H1 (cell line): Measurements from ENCODE around the gene ECEL1. TPM values are rescaled to one million over a fixed set of nuclear protein-coding genes. Genes with fewer than 3 reads are reported as not detected.

Source experiments
- CTCF ChIA-PET: fragments of 300-600 bp; sonication (Branson Sonifier 250); formaldehyde crosslinking; loops from one replicate; lab custom pipeline; 2021; ENCODE audit not compliant: partially characterized antibody; lab: Charles Lee
- POLR2A ChIA-PET: fragments of 300-600 bp; sonication (Branson Sonifier 250); formaldehyde crosslinking; loops from one replicate; lab custom pipeline; 2021; ENCODE audit warnings: inconsistent platforms; ENCODE audit not compliant: partially characterized antibody; lab: Charles Lee
- DNase-seq, 2 experiments: peaks; one replicate each; pipeline versions ENCODE4 v3.0.0 to v3.0.0-alpha.2; 2010 to 2022; ENCODE audit warnings: low spot score in 2 of 2, low read depth in 1 of 2, mixed read lengths in 1 of 2
- FAIRE-seq: peaks from 2 replicates; lab custom pipeline; 2011; peaks lifted over from hg19 to GRCh38; lab: Jason Lieb, UNC
- H2AFZ ChIP-seq: 2 replicates; pipeline ENCODE4 v1.8.1; 2012; ENCODE audit warnings: low read length, inconsistent platforms
- H2AK5ac ChIP-seq: 2 replicates; pipeline ENCODE4 v1.6.1; 2013; ENCODE audit warnings: low read depth, low read length
- H2BK120ac ChIP-seq: replicated peaks from 2 replicates; pipeline ENCODE3; 2013; ENCODE audit warnings: low read depth, low read length, inconsistent platforms
- H2BK12ac ChIP-seq: 2 replicates; pipeline ENCODE4 v1.6.1; 2013; ENCODE audit warnings: low read depth, low read length
- H2BK15ac ChIP-seq: 2 replicates; pipeline ENCODE4 v1.6.1; 2013; ENCODE audit warnings: low read length
- H2BK20ac ChIP-seq: 2 replicates; pipeline ENCODE4 v1.6.1; 2013; ENCODE audit warnings: low read length
- H2BK5ac ChIP-seq: 2 replicates; pipeline ENCODE4 v1.6.1; 2013; ENCODE audit warnings: low read depth, low read length
- H3K14ac ChIP-seq: 2 replicates; pipeline ENCODE4 v1.6.1; 2013; ENCODE audit warnings: inconsistent platforms; ENCODE audit not compliant: insufficient read length
- H3K18ac ChIP-seq: 2 replicates; pipeline ENCODE4 v1.6.1; 2013; ENCODE audit warnings: low read length; ENCODE audit errors: extremely low read depth
- H3K23ac ChIP-seq: 2 replicates; pipeline ENCODE4 v1.6.1; 2013; ENCODE audit warnings: inconsistent platforms; ENCODE audit not compliant: insufficient read length
- H3K23me2 ChIP-seq: 2 replicates; pipeline ENCODE4 v1.6.1; 2013; ENCODE audit warnings: low read depth, low read length
- H3K27ac ChIP-seq: 2 replicates; pipeline ENCODE4 v1.6.1; 2011; ENCODE audit warnings: low read depth, low read length, inconsistent platforms
- H3K27me3 ChIP-seq, 4 experiments: replicated peaks in 1 of 4; 1 replicate in 1 of 4; 2 replicates in 3 of 4; pipeline versions ENCODE4 v1.6.1 to v1.8.1; 2011 to 2013; ENCODE audit warnings: low read length in 3 of 4, mild to moderate bottlenecking in 3 of 4, inconsistent platforms in 2 of 4, mixed read lengths in 2 of 4, moderate library complexity in 1 of 4; ENCODE audit not compliant: control insufficient read depth in 3 of 4, insufficient read depth in 3 of 4; ENCODE audit errors: extremely low read depth in 1 of 4
- H3K36me3 ChIP-seq, 4 experiments: 2 replicates each; pipeline versions ENCODE4 v1.6.1 to v1.8.1; 2011 to 2013; ENCODE audit warnings: mild to moderate bottlenecking in 4 of 4, low read length in 3 of 4, moderate library complexity in 2 of 4, control low read depth in 1 of 4, inconsistent platforms in 1 of 4; ENCODE audit not compliant: insufficient read depth in 4 of 4, control insufficient read depth in 2 of 4
- H3K4ac ChIP-seq: replicated peaks from 2 replicates; pipeline ENCODE3; 2013; ENCODE audit warnings: low read length, low read depth, mixed read lengths, inconsistent platforms; ENCODE audit not compliant: insufficient read length
- H3K4me1 ChIP-seq, 4 experiments: replicated peaks in 1 of 4; 1 replicate in 1 of 4; 2 replicates in 3 of 4; pipeline versions ENCODE4 v1.6.1 to v1.8.1; 2011 to 2013; ENCODE audit warnings: low read length in 3 of 4, inconsistent platforms in 2 of 4, mixed read lengths in 1 of 4; ENCODE audit not compliant: insufficient read depth in 4 of 4, control insufficient read depth in 3 of 4
- H3K4me2 ChIP-seq, 2 experiments: 2 replicates each; pipeline versions ENCODE4 v1.6.1 to v1.8.1; 2011 to 2013; ENCODE audit warnings: low read depth in 2 of 2, low read length in 2 of 2, control low read depth in 1 of 2, inconsistent platforms in 1 of 2, mild to moderate bottlenecking in 1 of 2; ENCODE audit not compliant: insufficient read depth in 1 of 2
- H3K4me3 ChIP-seq, 4 experiments: fragments of 200-600, 300-600 bp in 1 of 4; sonication (generic), shearing (Covaris generic), sonication (Bioruptor Twin) in 1 of 4; 2 replicates each; pipeline versions ENCODE4 v1.5.1 to v1.8.1; 2011 to 2016; ENCODE audit warnings: low read length in 4 of 4, low read depth in 3 of 4, control low read depth in 2 of 4, inconsistent platforms in 2 of 4, mild to moderate bottlenecking in 2 of 4, mixed read lengths in 1 of 4, moderate library complexity in 1 of 4; ENCODE audit not compliant: insufficient read depth in 2 of 4; ENCODE audit errors: extremely low read depth in 1 of 4
- H3K56ac ChIP-seq: replicated peaks from 2 replicates; pipeline ENCODE3; 2013; ENCODE audit warnings: low read depth, mild to moderate bottlenecking, mixed read lengths, low read length, inconsistent platforms; ENCODE audit not compliant: insufficient read length
- H3K79me1 ChIP-seq: 2 replicates; pipeline ENCODE4 v1.6.1; 2013; ENCODE audit warnings: low read depth, low read length, control low read depth
- H3K79me2 ChIP-seq, 2 experiments: 2 replicates each; pipeline versions ENCODE4 v1.6.1 to v1.8.1; 2012 to 2013; ENCODE audit warnings: low read length in 2 of 2, mild to moderate bottlenecking in 2 of 2, inconsistent platforms in 1 of 2; ENCODE audit not compliant: insufficient read depth in 2 of 2, control insufficient read depth in 1 of 2
- H3K9ac ChIP-seq, 4 experiments: replicated peaks in 1 of 4; 1 replicate in 1 of 4; 2 replicates in 3 of 4; pipeline versions ENCODE4 v1.6.1 to v1.8.1; 2011 to 2013; ENCODE audit warnings: low read depth in 3 of 4, low read length in 3 of 4, control low read depth in 2 of 4, mild to moderate bottlenecking in 2 of 4, moderate library complexity in 2 of 4, inconsistent platforms in 1 of 4; ENCODE audit errors: extremely low read depth in 1 of 4
- H3K9me3 ChIP-seq, 2 experiments: 2 replicates each; pipeline versions ENCODE4 v1.6.1 to v1.8.1; 2012 to 2013; ENCODE audit warnings: mild to moderate bottlenecking in 2 of 2, moderate library complexity in 2 of 2, control low read depth in 1 of 2, inconsistent platforms in 1 of 2, low read depth in 1 of 2, low read length in 1 of 2, mixed read lengths in 1 of 2; ENCODE audit not compliant: insufficient read depth in 2 of 2
- H4K20me1 ChIP-seq, 2 experiments: replicated peaks in 1 of 2; 2 replicates each; pipeline versions ENCODE3 to v1.8.1; 2011 to 2013; ENCODE audit warnings: inconsistent platforms in 2 of 2, low read length in 2 of 2, mild to moderate bottlenecking in 1 of 2; ENCODE audit not compliant: insufficient read depth in 2 of 2, control insufficient read depth in 1 of 2
- H4K5ac ChIP-seq: 2 replicates; pipeline ENCODE4 v1.6.1; 2013; ENCODE audit warnings: low read length, low read depth, mixed read lengths, inconsistent platforms; ENCODE audit not compliant: insufficient read length
- H4K8ac ChIP-seq: 2 replicates; pipeline ENCODE4 v1.8.0; 2013; ENCODE audit warnings: mild to moderate bottlenecking, moderate library complexity, low read length, inconsistent platforms; ENCODE audit not compliant: insufficient read depth; ENCODE audit errors: extremely low read depth
- H4K91ac ChIP-seq: replicated peaks from 2 replicates; pipeline ENCODE3; 2013; ENCODE audit warnings: low read length, mixed read lengths, inconsistent platforms; ENCODE audit not compliant: insufficient read length
- CBX8 ChIP-seq: fragments of 300-800, 300-1000 bp; sonication (generic); IDR thresholded peaks from 2 replicates; pipeline ENCODE4 v1.7.1; 2016; ENCODE audit warnings: low read depth, low read length, borderline replicate concordance
- CEBPB ChIP-seq: IDR thresholded peaks from 2 replicates; pipeline ENCODE4 v1.6.1; 2012; ENCODE audit warnings: low read depth, low read length
- FOSL1 ChIP-seq: IDR thresholded peaks from 2 replicates; pipeline ENCODE4 v1.6.1; 2011; ENCODE audit warnings: mild to moderate bottlenecking, low read depth, low read length, moderate library complexity; ENCODE audit not compliant: insufficient read depth
- KDM5A ChIP-seq: fragments of 200-600 bp; IDR thresholded peaks from 2 replicates; pipeline ENCODE4 v1.7.1; 2012; ENCODE audit warnings: mild to moderate bottlenecking, low read length, inconsistent platforms, mixed read lengths
- RBBP5 ChIP-seq: IDR thresholded peaks from 2 replicates; pipeline ENCODE4 v1.7.1; 2012; ENCODE audit warnings: low read depth, mild to moderate bottlenecking, inconsistent platforms, low read length, moderate library complexity, borderline replicate concordance
- RNF2 ChIP-seq: fragments of 200-900, 300-1000 bp; sonication (generic); IDR thresholded peaks from 2 replicates; pipeline ENCODE4 v1.7.1; 2016; ENCODE audit warnings: borderline replicate concordance, low read depth, mild to moderate bottlenecking, antibody characterized with exemption, low read length; ENCODE audit not compliant: poor library complexity, severe bottlenecking; ENCODE audit errors: missing control alignments
- SIRT6 ChIP-seq: IDR thresholded peaks from one replicate; pipeline ENCODE4 v1.7.1; 2012; ENCODE audit warnings: low read length, inconsistent platforms
- SIX5 ChIP-seq: IDR thresholded peaks from 2 replicates; pipeline ENCODE4 v1.6.1; 2011; ENCODE audit warnings: mild to moderate bottlenecking, low read depth, low read length
- SP2 ChIP-seq: IDR thresholded peaks from 2 replicates; pipeline ENCODE4 v1.6.1; 2012; ENCODE audit warnings: mild to moderate bottlenecking, low read length, inconsistent platforms
- TBP ChIP-seq: IDR thresholded peaks from 2 replicates; pipeline ENCODE4 v1.6.1; 2011; ENCODE audit warnings: low read depth, low read length, improper control_type of control experiment
- YY1 ChIP-seq: IDR thresholded peaks from 2 replicates; pipeline ENCODE4 v1.6.1; 2011; ENCODE audit warnings: low read depth, mild to moderate bottlenecking, low read length
- WGBS, 2 experiments: shearing (Covaris generic) in 1 of 2; methylation state at CpG; one replicate each; pipeline versions ENCODE4 v1.1.6 to v1.1.7; 2013 to 2015; ENCODE audit warnings: low lambda C conversion rate in 2 of 2, mixed read lengths in 2 of 2, inconsistent platforms in 1 of 2, low coverage in 1 of 2, missing lambda C conversion rate in 1 of 2; ENCODE audit not compliant: insufficient replicate concordance in 2 of 2, insufficient coverage in 1 of 2, insufficient read length in 1 of 2; ENCODE audit errors: extremely low coverage in 1 of 2, missing lambda C conversion rate in 1 of 2; 5-methylcytosine and 5-hydroxymethylcytosine counted together
- polyA plus RNA-seq, 7 experiments: library from polyadenylated mRNA; depleted of rRNA in 3 of 7; stranded (reverse) in 5 of 7; unstranded in 2 of 7; fragments of >200 nt in 5 of 7; fragments of 200-250 nt in 2 of 7; gene quantifications; 1 replicate in 5 of 7; 2 replicates in 1 of 7; 4 replicates in 1 of 7; pipeline versions ENCODE4 v1.2.1 to v1.2.3, GENCODE V29; 2011 to 2013; ENCODE audit warnings: missing spikeins in 2 of 7, mixed read lengths in 2 of 7
- total RNA-seq: library from RNA; stranded (reverse); fragmentation: NEBNext Ultra II Directional; extraction: Animal tissue kit (Norgen Biotek cat#: 25700); gene quantifications from 2 replicates; pipeline ENCODE4 v1.2.1, GENCODE V29; 2021
- TF ChIP-seq, protein P1 (sequence below): IDR thresholded peaks from 2 replicates; pipeline ENCODE4 v1.6.1; 2012; ENCODE audit warnings: inconsistent platforms

Gene ECEL1
- total and polyA plus RNA-seq, 2 of the 8 experiments (the other 6 are each of a cell fraction or from before 2014, with no cell fraction given), result 7.7 to 20.2 TPM

DNA sequence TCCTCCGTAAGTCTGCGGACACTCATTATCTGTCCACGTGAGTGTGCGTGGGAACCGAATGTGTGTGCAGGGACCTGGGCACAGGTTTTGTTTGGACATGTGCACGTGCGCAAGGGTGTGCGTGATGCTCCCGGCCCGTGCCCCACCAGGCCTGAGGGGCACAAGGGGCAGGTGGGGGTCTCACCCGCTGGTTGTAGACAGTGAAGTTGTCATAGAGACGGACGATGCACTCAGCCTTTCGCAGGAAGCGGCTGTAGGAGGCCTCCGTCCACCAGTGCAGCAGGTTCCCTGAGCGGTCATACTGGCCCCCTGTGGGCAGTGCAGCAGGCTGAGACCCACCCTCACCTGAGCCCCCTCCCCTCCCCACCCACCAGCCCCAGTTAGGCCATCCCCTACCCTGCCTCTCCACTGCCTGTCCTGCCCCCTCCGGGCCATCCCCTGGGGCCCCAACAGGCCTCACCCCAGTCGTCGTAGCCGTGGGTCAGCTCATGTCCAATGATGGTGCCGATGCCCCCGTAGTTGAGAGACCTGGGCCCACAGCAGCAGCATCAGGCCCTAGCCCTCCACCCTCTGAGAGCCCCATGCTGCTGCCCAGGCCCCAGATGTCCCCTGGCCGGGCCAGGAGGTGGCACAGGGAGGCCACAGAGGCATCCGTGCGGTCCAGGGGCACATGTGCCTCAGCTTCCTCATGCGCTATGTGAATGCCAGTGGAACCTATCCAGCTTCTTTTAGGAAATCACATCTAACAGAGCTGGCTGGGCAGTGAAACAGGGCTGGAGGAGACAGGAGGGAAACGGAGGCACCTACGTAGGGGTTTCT, 6.1 kb downstream of the ECEL1 start:
- Histone ChIP-seq H3K4me2 (no peak overlapping the region), H3K18ac (no peak overlapping the region), H4K91ac (no peak overlapping the region), H3K23ac (no peak overlapping the region), H3K9ac (no peak overlapping the region), H3K4me1 (peaks cover 0 to 10% (median 5%) of the 10 kb centered on the region in 4 experiments; a peak in 5 of 7 replicates)
- WGBS, 2 experiments, result 89% methylated on average over 28 of the region's 29 CpGs; no CpG with 5 or more reads in 1 of the 2 experiments
- DNase-seq, result no peak
- no peak for TF ChIP-seq FOSL1
- TF ChIP-seq RBBP5, result no peak
- TF ChIP-seq, protein P1, sequence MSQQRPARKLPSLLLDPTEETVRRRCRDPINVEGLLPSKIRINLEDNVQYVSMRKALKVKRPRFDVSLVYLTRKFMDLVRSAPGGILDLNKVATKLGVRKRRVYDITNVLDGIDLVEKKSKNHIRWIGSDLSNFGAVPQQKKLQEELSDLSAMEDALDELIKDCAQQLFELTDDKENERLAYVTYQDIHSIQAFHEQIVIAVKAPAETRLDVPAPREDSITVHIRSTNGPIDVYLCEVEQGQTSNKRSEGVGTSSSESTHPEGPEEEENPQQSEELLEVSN, result no peak
- no peak for TF ChIP-seq CBX8
- TF ChIP-seq SIRT6, result no peak
- no peak for TF ChIP-seq RNF2
- TF ChIP-seq YY1, result no peak
- no peak for TF ChIP-seq SP2
- TF ChIP-seq CEBPB, result no peak
- no peak for TF ChIP-seq SIX5
- no peak for TF ChIP-seq TBP
- no peak for TF ChIP-seq KDM5A
- TF ChIP-seq, all 59 proteins: peak for 0
- H3K36me3 ChIP-seq, result peaks cover 0 to 10% (median 0%) of the 10 kb centered on the region in 4 experiments; a peak in 1 of 8 replicates
- no peak overlapping the region for H2BK5ac ChIP-seq
- H2BK120ac ChIP-seq, result no peak overlapping the region
- POLR2A ChIA-PET, result no interaction called here
- H2AK5ac ChIP-seq, result no peak overlapping the region
- no peak overlapping the region for H3K4me3 ChIP-seq
- H3K79me1 ChIP-seq, result no peaks in the 10 kb centered on the region
- no peak overlapping the region for H4K8ac ChIP-seq
- no peak for FAIRE-seq
- no peak overlapping the region for H4K5ac ChIP-seq
- peaks cover 4 to 13% of the 10 kb centered on the region in 2 experiments for H4K20me1 ChIP-seq
- no peaks in the 10 kb centered on the region for H3K9me3 ChIP-seq
- no peak overlapping the region for H3K4ac ChIP-seq
- H2BK15ac ChIP-seq, result no peak overlapping the region
- CTCF ChIA-PET, result interaction anchor here (0.6 to 4.5 kb wide), 6 partner anchors 8 to 110 kb away, joined by 3 to 17 read pairs (median 5); no protein-coding TSS in a partner anchor
- no peak overlapping the region for H2BK20ac ChIP-seq
- H3K27ac ChIP-seq, result no peak overlapping the region
- no peak overlapping the region for H2AFZ ChIP-seq
- H3K56ac ChIP-seq, result no peak overlapping the region
- H3K79me2 ChIP-seq, result no peaks in the 10 kb centered on the region
- H3K27me3 ChIP-seq, result peaks cover 26 to 31% (median 27%) of the 10 kb centered on the region in 4 experiments
- H3K14ac ChIP-seq, result no peak overlapping the region
- no peak overlapping the region for H2BK12ac ChIP-seq
- peaks cover 8% of the 10 kb centered on the region; the same call in 1 of the 2 replicates for H3K23me2 ChIP-seq
